Neural cell (in vitro differentiated cells): ENCODE data around the gene ANKS1B. TPM values are rescaled to one million over a fixed set of nuclear protein-coding genes. Genes with fewer than 3 reads are reported as not detected.

Source experiments
- H2AFZ ChIP-seq: fragments of 200-600, 300-800 bp; sonication (generic), shearing (Covaris generic); 2 replicates; pipeline ENCODE4 v1.6.0; 2014; ENCODE audit warnings: low read depth, mild to moderate bottlenecking, antibody characterized with exemption, low read length, moderate library complexity
- H3F3A ChIP-seq: fragments of 200-600 bp; shearing (Covaris generic); 2 replicates; pipeline ENCODE4 v1.6.1; 2016; ENCODE audit warnings: mild to moderate bottlenecking, moderate library complexity, mixed read lengths, antibody characterized with exemption, low read length; ENCODE audit not compliant: insufficient read depth, poor library complexity, severe bottlenecking
- H3K27ac ChIP-seq: fragments of 200-600, 300-800 bp; sonication (generic), shearing (Covaris generic); 2 replicates; pipeline ENCODE4 v1.5.1; 2014; ENCODE audit warnings: mild to moderate bottlenecking, low read length, moderate library complexity
- H3K27me3 ChIP-seq: fragments of 300-800, 200-600 bp; sonication (generic), shearing (Covaris generic); 2 replicates; pipeline ENCODE4 v1.6.0; 2014; ENCODE audit warnings: mild to moderate bottlenecking, low read depth, low read length, moderate library complexity; ENCODE audit not compliant: insufficient read depth
- H3K36me3 ChIP-seq: fragments of 300-800, 200-600 bp; sonication (generic), shearing (Covaris generic); 2 replicates; pipeline ENCODE4 v1.5.1; 2014; ENCODE audit warnings: mild to moderate bottlenecking, antibody characterized with exemption, low read length, moderate library complexity; ENCODE audit not compliant: insufficient read depth
- H3K4me2 ChIP-seq: fragments of 300-800, 200-600 bp; sonication (generic), shearing (Covaris generic); 2 replicates; pipeline ENCODE4 v1.6.0; 2014; ENCODE audit warnings: mild to moderate bottlenecking, low read length
- H3K4me3 ChIP-seq: fragments of 300-800, 200-600 bp; sonication (generic), shearing (Covaris generic); 2 replicates; pipeline ENCODE4 v1.5.1; 2014; ENCODE audit warnings: mild to moderate bottlenecking, low read length, moderate library complexity
- H3K79me2 ChIP-seq: fragments of 200-600 bp; shearing (Covaris generic); replicated peaks from 2 replicates; pipeline ENCODE4 v1.6.0; 2014; ENCODE audit warnings: mild to moderate bottlenecking, low read length, moderate library complexity; ENCODE audit not compliant: insufficient read depth
- H3K9ac ChIP-seq: fragments of 300-800, 200-600 bp; sonication (generic), shearing (Covaris generic); 2 replicates; pipeline ENCODE4 v1.6.1; 2016; ENCODE audit warnings: mild to moderate bottlenecking, low read length, mixed read lengths
- H3K9me2 ChIP-seq: fragments of 200-600 bp; shearing (Covaris generic); 2 replicates; pipeline ENCODE4 v1.6.1; 2016; ENCODE audit warnings: mild to moderate bottlenecking, low read length, mixed read lengths; ENCODE audit not compliant: insufficient read depth
- H3K9me3 ChIP-seq: fragments of 200-600, 300-800 bp; sonication (generic), shearing (Covaris generic); 2 replicates; pipeline ENCODE4 v1.6.1; 2016; ENCODE audit warnings: mild to moderate bottlenecking, mixed run types, low read length, moderate library complexity, mixed read lengths
- H4K20me1 ChIP-seq: fragments of 200-600 bp; shearing (Covaris generic); 2 replicates; pipeline ENCODE4 v1.6.1; 2016; ENCODE audit warnings: mild to moderate bottlenecking, mixed run types; ENCODE audit not compliant: insufficient read depth
- EP300 ChIP-seq: fragments of 450-650 bp; conservative IDR thresholded peaks from 2 replicates; pipeline ENCODE4 v1.6.1; 2014; ENCODE audit warnings: antibody characterized with exemption, mild to moderate bottlenecking, moderate library complexity; ENCODE audit not compliant: poor library complexity, severe bottlenecking
- EZH2 ChIP-seq: fragments of 200-600, 300-800 bp; shearing (Covaris generic), sonication (generic); IDR thresholded peaks from 2 replicates; pipeline ENCODE4 v1.6.1; 2014; ENCODE audit warnings: antibody characterized with exemption, low read length, borderline replicate concordance, mild to moderate bottlenecking; ENCODE audit not compliant: insufficient read depth, poor library complexity, severe bottlenecking
- MXI1 ChIP-seq: fragments of 450-650 bp; conservative IDR thresholded peaks from 2 replicates; pipeline ENCODE4 v1.6.1; 2014; ENCODE audit warnings: antibody characterized with exemption, mild to moderate bottlenecking; ENCODE audit not compliant: poor library complexity, severe bottlenecking
- POLR2AphosphoS5 ChIP-seq: IDR thresholded peaks from 2 replicates; pipeline ENCODE4 v1.6.1; 2012
- RAD21 ChIP-seq: fragments of 450-650 bp; conservative IDR thresholded peaks from 2 replicates; pipeline ENCODE4 v1.6.1; 2014; ENCODE audit warnings: antibody characterized with exemption, mild to moderate bottlenecking, moderate library complexity
- SMC3 ChIP-seq: fragments of 450-650 bp; conservative IDR thresholded peaks from 2 replicates; pipeline ENCODE4 v1.6.1; 2014; ENCODE audit warnings: antibody characterized with exemption, mild to moderate bottlenecking, moderate library complexity; ENCODE audit not compliant: poor library complexity
- TAF1 ChIP-seq: IDR thresholded peaks from 2 replicates; pipeline ENCODE4 v1.6.1; 2012; ENCODE audit warnings: low read depth
- polyA plus RNA-seq: library from polyadenylated mRNA; depleted of rRNA; stranded (reverse); fragments of >200 nt; gene quantifications from 2 replicates; pipeline ENCODE4 v1.2.3, GENCODE V29; 2014
- TF ChIP-seq, protein P1 (sequence below): IDR thresholded peaks from 2 replicates; pipeline ENCODE4 v1.6.1; 2012; ENCODE audit warnings: borderline replicate concordance
- TF ChIP-seq, protein P2 (sequence below): fragments of 450-650 bp; IDR thresholded peaks from 2 replicates; pipeline ENCODE4 v1.5.1; 2014; ENCODE audit warnings: antibody characterized with exemption, mild to moderate bottlenecking, moderate library complexity; ENCODE audit not compliant: poor library complexity, severe bottlenecking

ANKS1B gene
- polyA plus RNA-seq, 1 donor from 2014 or later, result 65.6 TPM

DNA sequence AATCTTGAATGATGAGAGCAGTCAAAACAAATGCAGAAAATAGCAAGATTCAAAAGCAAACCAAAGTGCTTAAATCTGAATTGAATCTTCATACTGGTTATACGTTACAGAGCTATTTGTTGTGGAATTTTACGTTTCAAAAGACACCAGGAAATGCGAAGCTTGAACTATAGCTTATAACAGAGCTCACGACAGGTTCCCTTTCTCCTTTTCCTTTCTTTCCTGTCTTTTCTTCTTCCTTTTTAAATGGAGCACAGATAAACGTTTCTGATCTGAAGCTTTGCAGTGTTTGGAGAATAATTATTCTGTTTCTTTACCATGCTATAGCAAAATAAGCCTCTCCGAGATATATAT, 829.8 kb downstream of the ANKS1B start:
- H3K9me3 ChIP-seq, result peaks cover 4% of the 10 kb centered on the region
- TF ChIP-seq EP300, result peak; percentile 2
- TF ChIP-seq POLR2AphosphoS5, result no peak
- no peak for TF ChIP-seq TAF1
- peak; percentile 10 for TF ChIP-seq RAD21
- TF ChIP-seq, protein P1, sequence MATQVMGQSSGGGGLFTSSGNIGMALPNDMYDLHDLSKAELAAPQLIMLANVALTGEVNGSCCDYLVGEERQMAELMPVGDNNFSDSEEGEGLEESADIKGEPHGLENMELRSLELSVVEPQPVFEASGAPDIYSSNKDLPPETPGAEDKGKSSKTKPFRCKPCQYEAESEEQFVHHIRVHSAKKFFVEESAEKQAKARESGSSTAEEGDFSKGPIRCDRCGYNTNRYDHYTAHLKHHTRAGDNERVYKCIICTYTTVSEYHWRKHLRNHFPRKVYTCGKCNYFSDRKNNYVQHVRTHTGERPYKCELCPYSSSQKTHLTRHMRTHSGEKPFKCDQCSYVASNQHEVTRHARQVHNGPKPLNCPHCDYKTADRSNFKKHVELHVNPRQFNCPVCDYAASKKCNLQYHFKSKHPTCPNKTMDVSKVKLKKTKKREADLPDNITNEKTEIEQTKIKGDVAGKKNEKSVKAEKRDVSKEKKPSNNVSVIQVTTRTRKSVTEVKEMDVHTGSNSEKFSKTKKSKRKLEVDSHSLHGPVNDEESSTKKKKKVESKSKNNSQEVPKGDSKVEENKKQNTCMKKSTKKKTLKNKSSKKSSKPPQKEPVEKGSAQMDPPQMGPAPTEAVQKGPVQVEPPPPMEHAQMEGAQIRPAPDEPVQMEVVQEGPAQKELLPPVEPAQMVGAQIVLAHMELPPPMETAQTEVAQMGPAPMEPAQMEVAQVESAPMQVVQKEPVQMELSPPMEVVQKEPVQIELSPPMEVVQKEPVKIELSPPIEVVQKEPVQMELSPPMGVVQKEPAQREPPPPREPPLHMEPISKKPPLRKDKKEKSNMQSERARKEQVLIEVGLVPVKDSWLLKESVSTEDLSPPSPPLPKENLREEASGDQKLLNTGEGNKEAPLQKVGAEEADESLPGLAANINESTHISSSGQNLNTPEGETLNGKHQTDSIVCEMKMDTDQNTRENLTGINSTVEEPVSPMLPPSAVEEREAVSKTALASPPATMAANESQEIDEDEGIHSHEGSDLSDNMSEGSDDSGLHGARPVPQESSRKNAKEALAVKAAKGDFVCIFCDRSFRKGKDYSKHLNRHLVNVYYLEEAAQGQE, result peak; percentile 3
- peaks cover 25% of the 10 kb centered on the region for H3K79me2 ChIP-seq
- peak overlapping the region; percentile 96 for H3K27ac ChIP-seq
- peak overlapping the region; percentile 70 for H3K4me2 ChIP-seq
- H3K27me3 ChIP-seq, result no peaks in the 10 kb centered on the region
- H3K9ac ChIP-seq, result peak overlapping the region; percentile 69
- peaks cover 4% of the 10 kb centered on the region for H3F3A ChIP-seq
- H4K20me1 ChIP-seq, result no peaks in the 10 kb centered on the region
- H3K4me3 ChIP-seq, result peak overlapping the region; percentile 70
- no peaks in the 10 kb centered on the region for H3K9me2 ChIP-seq
- peak overlapping the region; percentile 53 for H2AFZ ChIP-seq
- no peaks in the 10 kb centered on the region for H3K36me3 ChIP-seq

DNA sequence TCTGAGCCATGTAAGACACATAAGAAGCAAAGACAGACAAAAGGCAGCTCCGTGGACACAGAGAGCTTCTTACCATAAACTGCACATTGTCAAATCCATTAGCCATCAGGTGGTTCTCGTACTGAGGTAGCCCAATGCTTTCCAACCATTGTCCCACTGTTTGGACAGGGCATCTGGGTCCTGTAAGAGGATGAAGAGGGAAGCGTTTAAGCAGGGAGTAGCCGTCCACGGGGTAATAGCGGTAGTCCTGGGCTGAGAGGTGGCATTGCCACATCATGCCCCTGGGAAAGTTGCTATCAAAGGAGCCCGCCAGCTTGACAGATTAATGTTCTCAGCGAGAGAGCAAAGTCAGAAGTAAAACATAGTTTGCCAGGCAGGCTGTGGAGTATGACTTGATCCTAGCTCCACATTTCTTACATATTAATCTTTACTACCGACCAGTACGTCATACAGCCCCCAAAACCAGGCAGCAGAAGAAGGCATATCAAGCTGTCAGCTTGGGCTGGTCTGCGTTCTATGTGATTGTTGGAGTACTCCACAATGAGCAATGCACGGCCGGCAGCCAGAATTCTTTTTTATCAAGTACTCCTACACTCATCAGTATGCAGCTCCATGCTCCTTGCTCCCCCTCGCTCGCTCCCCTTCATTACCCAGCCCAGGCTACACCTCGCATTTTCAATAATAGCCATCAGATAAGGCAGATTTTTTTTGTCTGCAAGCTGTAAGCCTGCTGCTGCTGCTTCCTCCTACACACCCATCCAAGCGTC, 830.3 kb downstream of the ANKS1B start:
- Histone ChIP-seq H3K27ac (peak overlapping the region; percentile 96), H3K27me3 (no peaks in the 10 kb centered on the region), H3K4me3 (peak overlapping the region; percentile 70), H3K4me2 (peak overlapping the region; percentile 70), H2AFZ (no peak overlapping the region), H4K20me1 (no peaks in the 10 kb centered on the region), H3K9me2 (no peaks in the 10 kb centered on the region), H3K36me3 (no peaks in the 10 kb centered on the region), H3K9ac (peak overlapping the region; percentile 69), H3K9me3 (peaks cover 4% of the 10 kb centered on the region), H3K79me2 (peaks cover 25% of the 10 kb centered on the region), H3F3A (peaks cover 4% of the 10 kb centered on the region)
- no peak for TF ChIP-seq TAF1
- TF ChIP-seq SMC3, result peak; percentile 58
- TF ChIP-seq, protein P2, sequence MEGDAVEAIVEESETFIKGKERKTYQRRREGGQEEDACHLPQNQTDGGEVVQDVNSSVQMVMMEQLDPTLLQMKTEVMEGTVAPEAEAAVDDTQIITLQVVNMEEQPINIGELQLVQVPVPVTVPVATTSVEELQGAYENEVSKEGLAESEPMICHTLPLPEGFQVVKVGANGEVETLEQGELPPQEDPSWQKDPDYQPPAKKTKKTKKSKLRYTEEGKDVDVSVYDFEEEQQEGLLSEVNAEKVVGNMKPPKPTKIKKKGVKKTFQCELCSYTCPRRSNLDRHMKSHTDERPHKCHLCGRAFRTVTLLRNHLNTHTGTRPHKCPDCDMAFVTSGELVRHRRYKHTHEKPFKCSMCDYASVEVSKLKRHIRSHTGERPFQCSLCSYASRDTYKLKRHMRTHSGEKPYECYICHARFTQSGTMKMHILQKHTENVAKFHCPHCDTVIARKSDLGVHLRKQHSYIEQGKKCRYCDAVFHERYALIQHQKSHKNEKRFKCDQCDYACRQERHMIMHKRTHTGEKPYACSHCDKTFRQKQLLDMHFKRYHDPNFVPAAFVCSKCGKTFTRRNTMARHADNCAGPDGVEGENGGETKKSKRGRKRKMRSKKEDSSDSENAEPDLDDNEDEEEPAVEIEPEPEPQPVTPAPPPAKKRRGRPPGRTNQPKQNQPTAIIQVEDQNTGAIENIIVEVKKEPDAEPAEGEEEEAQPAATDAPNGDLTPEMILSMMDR, result no peak
- TF ChIP-seq EP300, result peak; percentile 95
- TF ChIP-seq POLR2AphosphoS5, result peak; percentile 89
- TF ChIP-seq, protein P1, result peak; percentile 82
- TF ChIP-seq EZH2, result no peak
- TF ChIP-seq MXI1, result peak; percentile 52
- TF ChIP-seq RAD21, result peak; percentile 57
